HG02981 (cell line): Measurements from ENCODE around the gene AKR1C2.
"Not testable (repeated sequence)": the region's sequence is repeated elsewhere in the genome, so short reads cannot be mapped to it uniquely, and the experiment has no call there.

Experiments used
- ATAC-seq: cut with Tn5 transposase; IDR thresholded peaks from one replicate; pipeline ENCODE4 v1.9.1; 2021; ENCODE audit warnings: mild to moderate bottlenecking, moderate library complexity; ENCODE audit not compliant: unreplicated experiment

Gene AKR1C2

DNA sequence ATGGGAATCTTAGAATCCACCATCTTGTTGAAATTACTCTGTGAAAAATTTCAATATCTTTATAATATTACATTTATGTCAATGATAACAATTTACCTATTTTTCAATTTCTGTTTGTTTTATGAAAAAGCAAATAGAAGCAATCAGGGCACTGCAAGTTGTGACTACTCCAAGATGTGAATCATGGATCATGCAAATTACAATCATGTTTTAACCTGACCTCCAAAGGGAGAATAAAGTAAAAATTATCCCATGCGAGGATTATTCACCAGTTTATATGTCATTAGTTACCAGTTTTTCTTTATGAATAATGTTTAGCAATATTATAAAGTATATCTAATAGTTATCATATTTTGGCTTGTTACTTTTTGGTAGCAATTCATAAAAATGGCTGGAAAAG is 41.3 kb downstream of the AKR1C2 start:
- not testable (repeated sequence) for ATAC-seq

DNA sequence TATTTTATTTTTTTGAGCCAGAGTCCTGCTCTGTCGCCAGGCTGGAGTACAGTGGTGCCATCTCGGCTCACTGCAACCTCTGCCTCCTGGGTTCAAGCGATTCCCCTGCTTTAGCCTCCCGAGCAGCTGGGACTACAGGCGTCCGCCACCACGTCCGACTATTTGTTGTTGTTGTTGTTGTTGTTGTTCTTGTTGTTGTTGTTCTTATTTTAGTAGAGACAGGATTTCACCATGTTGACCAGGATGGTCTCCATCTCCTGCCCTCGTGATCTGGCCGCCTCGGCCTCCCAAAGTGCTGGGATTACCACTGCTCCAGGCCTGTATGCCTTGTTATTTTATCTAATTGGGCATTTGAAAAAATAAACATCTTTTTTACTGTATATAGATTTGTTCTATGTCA is 42.1 kb downstream of the AKR1C2 start:
- ATAC-seq, result not testable (repeated sequence)

- not testable (repeated sequence) for ATAC-seq
These were observed 46.6 kb downstream of the AKR1C2 start for GRCh38 chr10:4956955-4957645.

GRCh38 chr10:4956088-4956487 is 47.6 kb downstream of the AKR1C2 start:
- ATAC-seq, result not testable (repeated sequence)

GRCh38 chr10:4953405-4953804 is 50.3 kb downstream of the AKR1C2 start:
- no peak for ATAC-seq

DNA sequence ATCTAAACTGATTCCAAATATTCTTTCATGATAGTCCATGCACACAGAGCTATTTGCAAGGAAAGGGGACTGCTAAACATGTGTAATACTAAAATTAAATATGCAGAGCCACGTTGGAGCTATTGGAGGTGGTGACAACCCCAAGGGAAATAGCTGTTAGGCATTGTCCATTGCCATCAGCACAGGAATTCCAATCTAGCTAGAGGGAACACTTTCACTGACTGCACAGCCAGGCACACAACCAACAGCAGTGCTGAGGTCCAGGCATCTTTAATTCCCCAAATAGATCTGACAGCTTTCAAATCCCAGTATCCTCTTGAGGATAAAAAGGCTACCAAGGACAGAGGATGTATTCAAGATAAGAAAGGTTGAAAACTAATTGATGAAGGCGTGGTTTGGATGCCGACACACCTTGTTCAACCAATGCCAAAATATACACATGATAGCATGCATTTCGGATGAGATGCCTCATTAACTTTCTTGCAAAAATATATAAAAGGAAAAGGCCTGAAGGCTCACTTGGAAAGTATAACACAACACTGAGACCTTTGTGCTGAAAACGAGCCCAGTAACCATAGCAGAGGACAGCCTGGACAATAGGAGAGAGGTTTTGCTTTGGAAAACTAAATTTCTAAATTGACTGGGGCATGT is 52.0 kb downstream of the AKR1C2 start:
- not testable (repeated sequence) for ATAC-seq

GRCh38 chr10:4947635-4948596 is 55.7 kb downstream of the AKR1C2 start:
- no peak for ATAC-seq

- no peak for ATAC-seq
These were observed 56.5 kb downstream of the AKR1C2 start for GRCh38 chr10:4947039-4947634.

DNA sequence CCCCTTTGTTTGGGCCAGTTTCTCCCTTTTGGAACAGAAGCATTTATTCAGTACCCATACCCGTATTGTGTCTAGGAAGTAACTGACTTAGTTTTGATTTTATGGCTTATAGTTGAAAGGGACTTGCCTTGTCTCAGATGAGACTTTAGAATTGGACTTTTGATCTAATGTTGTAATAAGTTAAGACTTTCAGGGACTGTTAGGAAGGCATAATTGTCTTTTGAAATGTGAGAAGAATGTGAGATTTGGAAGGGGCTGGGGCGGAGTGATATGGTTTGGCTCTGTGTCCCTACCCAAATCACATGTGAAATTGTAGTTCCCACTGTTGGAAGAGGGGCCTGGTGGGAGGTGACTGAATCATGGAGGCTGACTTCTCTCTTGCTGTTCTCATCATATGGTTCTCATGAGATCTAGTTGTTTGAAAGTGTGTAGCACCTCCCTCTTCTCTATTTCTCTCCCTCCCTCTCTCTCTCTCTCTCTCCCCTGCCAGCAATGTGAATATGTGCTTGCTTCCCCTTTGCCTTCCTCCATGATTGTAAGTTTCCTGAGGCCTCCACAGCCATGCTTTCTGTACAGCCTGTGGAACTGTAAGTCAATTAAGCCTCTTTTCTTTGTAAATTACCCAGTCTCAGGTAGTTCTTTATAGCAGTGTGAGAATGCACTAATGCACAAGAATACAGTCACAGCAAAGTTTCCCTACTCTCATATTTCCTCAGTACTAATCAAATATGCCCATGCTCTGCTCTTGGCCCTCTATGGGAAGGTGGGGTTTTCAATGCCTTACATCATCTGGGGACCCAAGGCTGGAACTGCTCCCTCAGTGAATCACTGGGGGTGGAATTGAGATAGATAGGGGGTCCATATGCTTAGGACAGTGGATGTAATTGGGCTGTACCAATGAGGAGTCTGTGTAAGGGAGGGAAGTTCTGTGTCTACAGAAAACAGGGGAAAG is 57.6 kb downstream of the AKR1C2 start:
- ATAC-seq, result no peak

DNA sequence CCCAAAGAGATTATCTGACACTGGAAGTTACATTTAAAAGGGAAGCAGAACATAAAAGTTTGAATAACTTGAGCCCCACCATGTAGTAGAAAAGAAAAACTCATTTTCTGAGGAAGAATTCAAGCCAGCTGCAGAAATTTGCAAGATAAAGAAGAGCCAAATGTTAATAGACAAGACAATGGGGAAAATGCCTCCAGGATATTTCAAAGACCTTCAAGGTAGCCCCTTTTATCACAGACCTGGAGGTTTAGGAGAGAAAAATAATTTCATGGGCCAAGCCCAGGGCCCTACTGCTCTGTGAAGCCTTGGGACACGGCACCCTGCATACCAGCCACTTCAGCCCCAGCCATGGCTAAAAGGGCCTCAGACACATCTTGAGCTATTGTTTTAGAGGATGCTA is 58.8 kb downstream of the AKR1C2 start:
- no peak for ATAC-seq

- ATAC-seq, result no peak
These were observed 59.8 kb downstream of the AKR1C2 start for GRCh38 chr10:4943821-4944220.

- not testable (repeated sequence) for ATAC-seq
These were observed 60.2 kb downstream of the AKR1C2 start for GRCh38 chr10:4943416-4943815.

DNA sequence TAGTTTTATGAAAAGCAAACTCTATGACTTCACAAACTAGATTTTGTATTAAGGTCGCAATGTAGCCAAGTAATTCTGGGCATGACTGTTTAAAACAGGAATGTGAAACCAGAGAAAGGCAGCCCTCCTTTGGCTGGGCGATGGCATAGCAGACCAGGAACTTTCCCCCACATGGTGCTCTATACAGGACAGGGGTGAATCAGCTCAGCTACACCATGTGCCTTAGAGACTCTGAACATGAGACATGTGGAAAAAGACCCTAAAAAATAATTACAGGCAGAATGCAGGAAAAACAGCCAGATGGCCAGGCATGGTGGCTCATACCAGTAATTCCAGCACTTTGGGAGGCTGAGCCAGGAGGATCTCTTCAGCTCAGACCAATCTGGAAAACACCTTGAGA is 60.7 kb downstream of the AKR1C2 start:
- not testable (repeated sequence) for ATAC-seq

DNA sequence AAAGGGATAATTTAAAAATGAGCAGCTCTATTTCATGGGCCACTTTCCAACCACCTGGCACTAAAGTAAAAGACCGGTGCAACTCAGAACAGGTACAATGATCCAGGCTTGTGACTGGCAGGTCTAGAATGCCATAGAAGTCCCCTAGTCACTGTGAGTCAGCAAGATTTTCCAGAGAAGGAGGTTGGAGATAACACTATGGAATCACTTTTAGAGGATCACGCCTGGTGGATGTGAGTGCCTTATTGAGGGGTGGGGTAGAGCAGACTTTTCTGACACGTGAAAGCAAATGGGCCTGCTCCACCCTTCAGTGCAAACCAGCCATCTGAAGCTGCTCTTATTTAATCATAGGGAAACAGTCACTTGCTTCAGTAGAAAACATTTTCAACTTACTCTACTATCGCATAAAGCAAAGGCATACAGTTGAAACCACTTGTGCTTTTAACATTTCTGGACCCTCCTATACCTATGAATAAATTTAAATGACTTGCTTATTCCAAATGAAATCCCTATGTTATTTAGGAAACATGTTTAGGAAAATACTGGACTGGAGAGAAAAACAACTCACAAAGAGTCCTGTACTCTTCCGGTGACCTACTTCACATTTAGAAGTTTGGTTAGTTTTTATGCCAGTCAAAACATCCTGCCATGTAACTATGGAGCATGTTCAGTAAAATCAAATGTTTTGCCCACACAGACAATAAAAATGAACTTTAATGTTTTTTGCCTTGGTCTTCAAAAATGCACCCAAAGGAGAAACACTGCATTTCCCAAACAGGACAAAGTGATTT is 61.9 kb downstream of the AKR1C2 start:
- no peak for ATAC-seq

DNA sequence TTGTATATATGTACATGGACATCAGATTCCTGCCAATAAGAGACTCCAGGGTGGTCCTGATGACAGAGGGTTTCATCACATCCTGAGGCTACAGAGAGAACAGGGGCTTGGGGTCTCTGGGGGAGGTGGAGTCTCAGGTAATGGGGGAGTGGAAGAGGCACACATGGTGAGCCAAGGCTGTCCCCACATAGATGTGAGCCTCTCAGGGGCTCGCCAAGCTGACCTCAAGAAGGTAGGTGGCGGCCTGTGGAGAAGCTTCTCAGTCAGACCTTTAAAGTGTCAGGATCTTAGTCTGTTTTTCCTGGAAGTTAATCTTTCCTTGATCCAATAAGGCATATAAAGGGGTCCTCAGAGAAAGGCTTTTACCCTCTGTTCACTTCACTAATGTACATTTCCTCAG is 62.7 kb downstream of the AKR1C2 start:
- not testable (repeated sequence) for ATAC-seq

DNA sequence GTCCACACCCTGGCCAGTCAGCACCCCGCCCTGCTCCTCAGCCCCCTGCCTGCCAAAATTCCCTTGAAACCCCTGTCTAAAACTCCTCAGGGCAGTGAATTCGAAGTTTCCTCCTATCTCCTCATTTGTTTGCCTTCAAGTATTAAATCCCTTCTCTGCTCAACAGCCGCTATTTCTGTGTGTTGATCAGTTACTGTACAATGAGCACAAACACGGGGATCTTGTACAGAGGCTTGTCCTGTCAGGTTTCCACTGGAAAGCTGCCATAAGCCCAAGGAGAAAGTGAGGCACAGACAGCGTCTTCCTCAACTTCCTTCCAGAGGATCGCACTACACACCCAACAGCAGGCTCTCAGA is 63.6 kb downstream of the AKR1C2 start:
- not testable (repeated sequence) for ATAC-seq

DNA sequence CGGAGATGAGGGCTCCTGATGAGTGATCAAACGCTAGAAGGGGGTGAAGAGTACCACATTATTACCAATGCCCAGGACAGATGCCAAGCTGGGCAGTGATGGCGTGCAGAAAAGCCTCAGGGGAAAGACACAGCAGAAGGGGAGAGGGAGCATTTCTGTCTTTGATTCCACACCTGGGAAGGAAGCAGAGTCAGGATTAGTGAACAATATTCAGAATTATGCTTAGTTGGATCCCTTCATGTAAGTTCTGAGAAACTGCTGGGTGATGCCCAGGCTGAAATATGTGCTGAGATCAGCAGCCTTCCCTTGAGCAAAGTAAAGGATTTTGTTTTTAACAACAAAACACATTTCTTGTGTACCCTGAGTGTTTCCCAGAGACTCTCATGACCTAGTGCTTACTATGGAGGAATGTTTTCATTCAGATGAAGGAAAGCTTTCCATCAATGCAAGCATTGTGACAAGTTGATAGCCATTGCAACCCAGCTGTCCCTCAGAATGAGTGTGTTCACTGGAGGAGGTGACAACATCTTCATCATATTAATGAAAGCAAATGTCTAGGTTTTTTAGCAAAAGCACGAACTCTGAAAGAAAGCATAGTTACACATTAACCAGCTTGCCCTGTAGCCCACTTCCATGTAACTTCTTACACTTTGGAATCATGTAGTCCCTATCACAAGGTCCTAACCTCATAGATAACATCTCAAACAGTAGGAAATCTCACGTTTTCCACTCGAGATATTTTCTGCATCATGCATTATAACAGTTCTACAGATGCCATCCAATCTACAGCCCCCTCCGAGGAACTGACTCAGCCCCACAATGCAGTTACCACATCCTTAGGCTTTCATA is 64.2 kb downstream of the AKR1C2 start:
- no peak for ATAC-seq
